H9 (cell line): ENCODE results near the gene MROH2A. TPM values are rescaled to one million over a fixed set of nuclear protein-coding genes. Genes with fewer than 3 reads are reported as not detected.

Experiments
- DNase-seq: peaks from one replicate; pipeline ENCODE4 v3.0.0-alpha.2; 2017
- H2AFZ ChIP-seq: one replicate; pipeline ENCODE4 v1.6.1; 2013; ENCODE audit warnings: mild to moderate bottlenecking, low read length, control low read depth, moderate library complexity
- H2AK5ac ChIP-seq: 2 replicates; pipeline ENCODE4 v1.6.1; 2013; ENCODE audit warnings: low read length, control low read depth, mixed read lengths; ENCODE audit not compliant: insufficient read length
- H2BK120ac ChIP-seq: one replicate; pipeline ENCODE4 v1.6.1; 2013; ENCODE audit warnings: low read depth, mild to moderate bottlenecking, low read length, control low read depth, inconsistent platforms; ENCODE audit not compliant: poor library complexity, severe bottlenecking
- H2BK12ac ChIP-seq: 2 replicates; pipeline ENCODE4 v1.6.1; 2013; ENCODE audit warnings: low read length, control low read depth, mixed read lengths, low read depth; ENCODE audit not compliant: insufficient read length
- H2BK15ac ChIP-seq: 2 replicates; pipeline ENCODE4 v1.6.1; 2013; ENCODE audit warnings: low read depth, low read length, control low read depth
- H2BK20ac ChIP-seq: one replicate; pipeline ENCODE4 v1.6.1; 2013; ENCODE audit warnings: low read depth, mild to moderate bottlenecking, low read length, control low read depth, inconsistent platforms; ENCODE audit not compliant: poor library complexity, severe bottlenecking
- H2BK5ac ChIP-seq: 2 replicates; pipeline ENCODE4 v1.6.1; 2013; ENCODE audit warnings: low read length, control low read depth, mixed read lengths; ENCODE audit not compliant: insufficient read length
- H3K14ac ChIP-seq: 2 replicates; pipeline ENCODE4 v1.6.1; 2013; ENCODE audit warnings: low read length, control low read depth; ENCODE audit not compliant: insufficient read depth
- H3K18ac ChIP-seq: 2 replicates; pipeline ENCODE4 v1.6.1; 2013; ENCODE audit warnings: low read depth, mild to moderate bottlenecking, mixed read lengths, low read length, control low read depth; ENCODE audit not compliant: insufficient read length
- H3K23ac ChIP-seq: 2 replicates; pipeline ENCODE4 v1.6.1; 2013; ENCODE audit warnings: low read length, control low read depth, mixed read lengths, low read depth; ENCODE audit not compliant: insufficient read length
- H3K23me2 ChIP-seq: 2 replicates; pipeline ENCODE4 v1.6.1; 2013; ENCODE audit warnings: low read depth, mild to moderate bottlenecking, mixed read lengths, low read length, control low read depth; ENCODE audit not compliant: insufficient read length, poor library complexity, severe bottlenecking
- H3K27ac ChIP-seq: 2 replicates; pipeline ENCODE4 v1.5.1; 2013; ENCODE audit warnings: low read length, control low read depth, mixed read lengths, low read depth; ENCODE audit not compliant: insufficient read length
- H3K27me3 ChIP-seq: 2 replicates; pipeline ENCODE4 v1.6.1; 2013; ENCODE audit warnings: low read length, control low read depth, inconsistent platforms; ENCODE audit not compliant: insufficient read depth
- H3K4ac ChIP-seq: 2 replicates; pipeline ENCODE4 v1.6.1; 2013; ENCODE audit warnings: low read depth, mild to moderate bottlenecking, control low read depth, inconsistent platforms, low read length, moderate library complexity
- H3K4me1 ChIP-seq: 2 replicates; pipeline ENCODE4 v1.6.1; 2013; ENCODE audit warnings: low read length, control low read depth, inconsistent platforms; ENCODE audit not compliant: insufficient read depth
- H3K4me2 ChIP-seq: 2 replicates; pipeline ENCODE4 v1.6.1; 2013; ENCODE audit warnings: low read length, control low read depth, mixed read lengths; ENCODE audit not compliant: insufficient read length, insufficient read depth
- H3K56ac ChIP-seq: 2 replicates; pipeline ENCODE4 v1.6.1; 2013; ENCODE audit warnings: low read depth, mild to moderate bottlenecking, mixed read lengths, low read length, control low read depth; ENCODE audit not compliant: insufficient read length
- H3K79me1 ChIP-seq: 2 replicates; pipeline ENCODE4 v1.6.1; 2013; ENCODE audit warnings: low read depth, mild to moderate bottlenecking, moderate library complexity, low read length, control low read depth, inconsistent platforms; ENCODE audit not compliant: insufficient read depth, poor library complexity, severe bottlenecking
- H3K79me2 ChIP-seq: 2 replicates; pipeline ENCODE4 v1.6.1; 2013; ENCODE audit warnings: low read length, control low read depth, inconsistent platforms; ENCODE audit not compliant: insufficient read depth
- H3K9ac ChIP-seq: 2 replicates; pipeline ENCODE4 v1.6.1; 2013; ENCODE audit warnings: low read length, control low read depth, mixed read lengths; ENCODE audit not compliant: insufficient read length; ENCODE audit errors: extremely low read depth
- H3K9me3 ChIP-seq: one replicate; pipeline ENCODE4 v1.6.1; 2013; ENCODE audit warnings: low read depth, low read length, inconsistent platforms; ENCODE audit not compliant: control insufficient read depth
- H3T11ph ChIP-seq: one replicate; pipeline ENCODE4 v1.6.1; 2013; ENCODE audit warnings: mild to moderate bottlenecking, low read length, control low read depth, inconsistent platforms
- H4K20me1 ChIP-seq: one replicate; pipeline ENCODE4 v1.6.1; 2013; ENCODE audit not compliant: control insufficient read depth, insufficient read length, insufficient read depth
- H4K5ac ChIP-seq: 2 replicates; pipeline ENCODE4 v1.6.1; 2013; ENCODE audit warnings: low read depth, mild to moderate bottlenecking, mixed read lengths, low read length, control low read depth; ENCODE audit not compliant: insufficient read length
- H4K8ac ChIP-seq: replicated peaks from 2 replicates; pipeline ENCODE4 v1.6.1; 2013; ENCODE audit warnings: low read length, control low read depth, mixed read lengths, low read depth; ENCODE audit not compliant: insufficient read length
- H4K91ac ChIP-seq: 2 replicates; pipeline ENCODE4 v1.6.1; 2013; ENCODE audit warnings: low read depth, mild to moderate bottlenecking, moderate library complexity, mixed read lengths, low read length, control low read depth; ENCODE audit not compliant: insufficient read length
- H3K27ac Mint-ChIP-seq, 3 experiments: 2 replicates in 2 of 3; 3 replicates in 1 of 3; pipeline ENCODE4 v1.8.0; 2020 to 2021; ENCODE audit warnings: mixed read lengths in 3 of 3, mild to moderate bottlenecking in 1 of 3, moderate library complexity in 1 of 3
- H3K27me3 Mint-ChIP-seq: 2 replicates; pipeline ENCODE4 v1.8.0; 2021; ENCODE audit warnings: low read depth, mild to moderate bottlenecking, moderate library complexity, mixed read lengths
- H3K36me3 Mint-ChIP-seq, 3 experiments: 2 replicates in 2 of 3; 3 replicates in 1 of 3; pipeline ENCODE4 v1.8.0; 2020 to 2021; ENCODE audit warnings: low read depth in 3 of 3, mixed read lengths in 3 of 3; ENCODE audit not compliant: insufficient read depth in 1 of 3
- H3K4me1 Mint-ChIP-seq, 2 experiments: 2 replicates each; pipeline ENCODE4 v1.8.0; 2020; ENCODE audit warnings: mixed read lengths in 2 of 2
- H3K4me3 Mint-ChIP-seq, 2 experiments: 2 replicates in 1 of 2; 3 replicates in 1 of 2; pipeline ENCODE4 v1.8.0; 2020 to 2021; ENCODE audit warnings: mild to moderate bottlenecking in 2 of 2, mixed read lengths in 2 of 2, moderate library complexity in 1 of 2
- H3K9me3 Mint-ChIP-seq, 2 experiments: 2 replicates in 1 of 2; 3 replicates in 1 of 2; pipeline ENCODE4 v1.8.0; 2020; ENCODE audit warnings: mild to moderate bottlenecking in 2 of 2, mixed read lengths in 2 of 2, moderate library complexity in 1 of 2
- CTCF ChIP-seq: fragments of 200-600 bp; sonication (generic); conservative IDR thresholded peaks from 3 replicates; pipeline ENCODE4 v1.8.0; 2021; ENCODE audit warnings: antibody characterized with exemption, mild to moderate bottlenecking
- total RNA-seq: library from RNA; stranded (reverse); gene quantifications from 2 replicates; pipeline ENCODE4 v1.2.1, GENCODE V29; 2021

Gene MROH2A
- total RNA-seq, 1 experiment from 2014 or later = not detected

DNA sequence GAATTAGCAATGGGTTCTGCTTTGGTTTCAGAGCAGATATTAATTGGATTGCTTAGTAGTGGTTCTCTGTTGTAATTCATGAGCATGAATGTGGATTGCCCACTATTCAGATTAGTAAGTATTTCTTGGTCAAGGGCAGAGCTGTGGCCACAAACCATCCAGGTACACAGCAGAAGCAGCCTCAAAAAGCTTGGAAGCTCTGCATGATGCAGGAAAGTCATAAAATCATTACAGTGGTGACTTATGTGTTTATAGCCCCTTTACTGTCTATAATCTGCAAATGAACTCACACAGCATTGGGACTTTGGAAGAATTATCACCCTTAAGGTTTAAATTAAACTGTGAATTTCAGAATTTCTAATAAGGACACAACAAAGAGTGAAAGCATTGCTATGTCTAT is 20.0 kb upstream of the MROH2A start:
- peaks cover 2 to 3% of the 10 kb centered on the region in 2 experiments; a peak in 4 of 5 replicates for H3K9me3 Mint-ChIP-seq
- no peak overlapping the region for H3K4me3 Mint-ChIP-seq
- H4K20me1 ChIP-seq = no peaks in the 10 kb centered on the region
- peaks cover 5% of the 10 kb centered on the region for H3K27me3 Mint-ChIP-seq
- no peak overlapping the region for H3K23ac ChIP-seq
- no peak overlapping the region for H4K5ac ChIP-seq
- H2BK120ac ChIP-seq = no peak overlapping the region
- H4K91ac ChIP-seq = no peak overlapping the region
- H3K9ac ChIP-seq = no peak overlapping the region
- TF ChIP-seq CTCF = no peak
- no peak overlapping the region for H3K18ac ChIP-seq
- H3K79me1 ChIP-seq = no peaks in the 10 kb centered on the region
- no peak overlapping the region for H3K27ac Mint-ChIP-seq
- H3K79me2 ChIP-seq = no peaks in the 10 kb centered on the region
- no peaks in the 10 kb centered on the region for H3K36me3 Mint-ChIP-seq
- no peak overlapping the region for H3K27ac ChIP-seq
- no peak overlapping the region for H2BK15ac ChIP-seq
- no peak for DNase-seq
- no peak overlapping the region for H2BK20ac ChIP-seq
- H2BK12ac ChIP-seq = no peak overlapping the region
- H2AK5ac ChIP-seq = no peak overlapping the region
- no peak overlapping the region for H4K8ac ChIP-seq
- H3K4ac ChIP-seq = no peak overlapping the region
- H3K14ac ChIP-seq = no peak overlapping the region
- H3K56ac ChIP-seq = no peak overlapping the region
- H3K4me1 Mint-ChIP-seq = peaks cover 0 to 1% of the 10 kb centered on the region in 2 experiments; a peak in 3 of 4 replicates
- H3T11ph ChIP-seq = no peak overlapping the region
- H3K9me3 ChIP-seq = no peaks in the 10 kb centered on the region
- H3K4me2 ChIP-seq = no peak overlapping the region
- H3K27me3 ChIP-seq = no peaks in the 10 kb centered on the region
- no peak overlapping the region for H2AFZ ChIP-seq
- H3K23me2 ChIP-seq = no peaks in the 10 kb centered on the region
- no peak overlapping the region for H2BK5ac ChIP-seq
- no peaks in the 10 kb centered on the region for H3K4me1 ChIP-seq
